ENCODE results near the gene UTP11. TPM values are rescaled to one million over a fixed set of nuclear protein-coding genes. Genes with fewer than 3 reads are reported as not detected.
A peak's percentile ranks its signal among the peaks of the same experiment; 100 is the strongest.

The UTP11 gene
- polyA plus RNA-seq, 1 donor from 2014 or later, result 144 TPM

DNA sequence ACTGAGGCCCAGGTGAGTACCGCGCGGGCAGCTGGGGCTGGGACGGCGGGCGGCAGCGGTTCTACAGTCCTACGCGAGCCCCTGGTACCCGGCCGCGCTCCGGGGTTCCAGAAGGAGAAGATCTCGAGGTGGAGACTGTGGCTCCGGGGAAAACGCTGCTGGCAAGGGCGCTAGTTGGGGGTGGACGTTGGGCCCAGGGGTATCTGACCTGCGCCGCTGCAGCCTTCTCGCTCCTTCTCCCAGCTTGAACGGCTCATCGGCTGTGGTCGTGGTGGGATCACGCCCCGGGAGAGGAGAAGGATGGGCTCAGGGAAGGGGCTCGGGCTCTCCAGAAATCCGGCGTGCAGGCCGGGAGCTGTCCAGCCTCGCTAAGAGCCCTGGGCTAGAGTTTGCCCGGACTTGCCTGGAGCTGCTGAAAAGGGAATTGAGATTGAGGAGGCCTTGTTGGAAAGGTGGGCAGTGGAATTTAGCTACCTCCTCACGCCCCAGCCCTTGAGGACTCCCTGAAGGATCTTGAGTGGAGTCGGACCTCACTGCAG, 35.1 kb downstream of the UTP11 start:
- Histone ChIP-seq H3K4me3 (ENCODE audit: low read length) (peak overlapping the region; percentile 88), H3K9ac (ENCODE audit: low read length) (peak overlapping the region; percentile 71), H3F3A (ENCODE audit: insufficient read depth, low read length, poor library complexity, severe bottlenecking) (no peaks in the 10 kb centered on the region), H3K27ac (ENCODE audit: low read length) (peak overlapping the region; percentile 53), H3K9me2 (ENCODE audit: insufficient read depth, low read length) (no peaks in the 10 kb centered on the region), H3K27me3 (ENCODE audit: insufficient read depth, low read depth, low read length) (peaks cover 31% of the 10 kb centered on the region), H2AFZ (ENCODE audit: low read depth, low read length) (no peak overlapping the region), H3K79me2 (replicated peaks; ENCODE audit: insufficient read depth, low read length) (peaks cover 28% of the 10 kb centered on the region), H3K9me3 (ENCODE audit: low read length) (no peaks in the 10 kb centered on the region), H3K36me3 (ENCODE audit: insufficient read depth, low read length) (no peaks in the 10 kb centered on the region), H3K4me2 (ENCODE audit: low read length) (peak overlapping the region; percentile 32), H4K20me1 (ENCODE audit: insufficient read depth) (peaks cover 20% of the 10 kb centered on the region)
- TF ChIP-seq RAD21 (conservative IDR thresholded peaks at IDR 0.05) (no peak), POLR2AphosphoS5 (IDR thresholded peaks at IDR 0.05) (no peak), TAF1 (IDR thresholded peaks at IDR 0.05; ENCODE audit: low read depth) (peak; percentile 4), SMC3 (conservative IDR thresholded peaks at IDR 0.05; ENCODE audit: poor library complexity) (no peak), EP300 (conservative IDR thresholded peaks at IDR 0.05; ENCODE audit: poor library complexity, severe bottlenecking) (no peak), MXI1 (conservative IDR thresholded peaks at IDR 0.05; ENCODE audit: poor library complexity, severe bottlenecking) (no peak), EZH2 (IDR thresholded peaks at IDR 0.05; ENCODE audit: borderline replicate concordance, insufficient read depth, low read length, poor library complexity, severe bottlenecking) (no peak)
- TF ChIP-seq, protein P1, sequence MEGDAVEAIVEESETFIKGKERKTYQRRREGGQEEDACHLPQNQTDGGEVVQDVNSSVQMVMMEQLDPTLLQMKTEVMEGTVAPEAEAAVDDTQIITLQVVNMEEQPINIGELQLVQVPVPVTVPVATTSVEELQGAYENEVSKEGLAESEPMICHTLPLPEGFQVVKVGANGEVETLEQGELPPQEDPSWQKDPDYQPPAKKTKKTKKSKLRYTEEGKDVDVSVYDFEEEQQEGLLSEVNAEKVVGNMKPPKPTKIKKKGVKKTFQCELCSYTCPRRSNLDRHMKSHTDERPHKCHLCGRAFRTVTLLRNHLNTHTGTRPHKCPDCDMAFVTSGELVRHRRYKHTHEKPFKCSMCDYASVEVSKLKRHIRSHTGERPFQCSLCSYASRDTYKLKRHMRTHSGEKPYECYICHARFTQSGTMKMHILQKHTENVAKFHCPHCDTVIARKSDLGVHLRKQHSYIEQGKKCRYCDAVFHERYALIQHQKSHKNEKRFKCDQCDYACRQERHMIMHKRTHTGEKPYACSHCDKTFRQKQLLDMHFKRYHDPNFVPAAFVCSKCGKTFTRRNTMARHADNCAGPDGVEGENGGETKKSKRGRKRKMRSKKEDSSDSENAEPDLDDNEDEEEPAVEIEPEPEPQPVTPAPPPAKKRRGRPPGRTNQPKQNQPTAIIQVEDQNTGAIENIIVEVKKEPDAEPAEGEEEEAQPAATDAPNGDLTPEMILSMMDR (IDR thresholded peaks at IDR 0.05; ENCODE audit: poor library complexity, severe bottlenecking), result no peak

DNA sequence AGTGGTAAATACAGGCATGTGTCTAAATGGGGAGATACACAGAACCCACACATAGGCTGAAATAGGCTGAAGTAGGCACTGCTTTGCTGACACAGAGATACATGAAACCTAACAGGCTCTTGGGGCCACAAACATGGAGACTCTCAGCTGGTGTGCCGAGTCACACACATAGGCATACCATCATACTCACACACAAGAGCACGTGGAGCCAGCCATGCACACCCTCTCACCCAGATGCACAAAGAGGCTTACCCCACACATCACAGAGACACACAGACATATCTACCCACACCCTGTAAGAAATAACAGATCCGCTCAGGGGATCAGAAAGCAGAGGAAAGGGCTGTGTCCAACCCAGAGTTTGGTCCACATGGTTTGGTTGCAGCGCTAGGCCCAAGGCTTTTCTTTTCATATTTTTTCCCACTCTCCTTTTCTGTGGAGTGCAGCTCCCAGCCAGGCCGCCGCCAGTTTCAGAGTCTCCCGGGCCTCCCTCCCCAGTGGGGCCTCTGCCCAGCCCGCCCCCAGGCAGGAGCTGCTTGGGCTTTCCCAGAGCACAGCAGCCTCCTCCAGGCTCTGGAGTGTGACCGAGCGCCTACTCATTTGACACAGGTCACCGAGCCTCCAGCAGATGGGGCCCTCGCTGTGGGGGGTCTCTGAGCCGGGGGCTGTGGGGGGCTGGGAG, 38.0 kb downstream of the UTP11 start:
- H2AFZ ChIP-seq (ENCODE audit: low read depth, low read length), result no peak overlapping the region
- H3K4me3 ChIP-seq (ENCODE audit: low read length), result no peak overlapping the region
- peaks cover 3% of the 10 kb centered on the region for H3K27me3 ChIP-seq (ENCODE audit: insufficient read depth, low read depth, low read length)
- H3K36me3 ChIP-seq (ENCODE audit: insufficient read depth, low read length), result no peaks in the 10 kb centered on the region
- no peak overlapping the region for H3K4me2 ChIP-seq (ENCODE audit: low read length)
- TF ChIP-seq, protein P2, sequence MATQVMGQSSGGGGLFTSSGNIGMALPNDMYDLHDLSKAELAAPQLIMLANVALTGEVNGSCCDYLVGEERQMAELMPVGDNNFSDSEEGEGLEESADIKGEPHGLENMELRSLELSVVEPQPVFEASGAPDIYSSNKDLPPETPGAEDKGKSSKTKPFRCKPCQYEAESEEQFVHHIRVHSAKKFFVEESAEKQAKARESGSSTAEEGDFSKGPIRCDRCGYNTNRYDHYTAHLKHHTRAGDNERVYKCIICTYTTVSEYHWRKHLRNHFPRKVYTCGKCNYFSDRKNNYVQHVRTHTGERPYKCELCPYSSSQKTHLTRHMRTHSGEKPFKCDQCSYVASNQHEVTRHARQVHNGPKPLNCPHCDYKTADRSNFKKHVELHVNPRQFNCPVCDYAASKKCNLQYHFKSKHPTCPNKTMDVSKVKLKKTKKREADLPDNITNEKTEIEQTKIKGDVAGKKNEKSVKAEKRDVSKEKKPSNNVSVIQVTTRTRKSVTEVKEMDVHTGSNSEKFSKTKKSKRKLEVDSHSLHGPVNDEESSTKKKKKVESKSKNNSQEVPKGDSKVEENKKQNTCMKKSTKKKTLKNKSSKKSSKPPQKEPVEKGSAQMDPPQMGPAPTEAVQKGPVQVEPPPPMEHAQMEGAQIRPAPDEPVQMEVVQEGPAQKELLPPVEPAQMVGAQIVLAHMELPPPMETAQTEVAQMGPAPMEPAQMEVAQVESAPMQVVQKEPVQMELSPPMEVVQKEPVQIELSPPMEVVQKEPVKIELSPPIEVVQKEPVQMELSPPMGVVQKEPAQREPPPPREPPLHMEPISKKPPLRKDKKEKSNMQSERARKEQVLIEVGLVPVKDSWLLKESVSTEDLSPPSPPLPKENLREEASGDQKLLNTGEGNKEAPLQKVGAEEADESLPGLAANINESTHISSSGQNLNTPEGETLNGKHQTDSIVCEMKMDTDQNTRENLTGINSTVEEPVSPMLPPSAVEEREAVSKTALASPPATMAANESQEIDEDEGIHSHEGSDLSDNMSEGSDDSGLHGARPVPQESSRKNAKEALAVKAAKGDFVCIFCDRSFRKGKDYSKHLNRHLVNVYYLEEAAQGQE (IDR thresholded peaks at IDR 0.05; ENCODE audit: borderline replicate concordance), result no peak
- TF ChIP-seq RAD21 (conservative IDR thresholded peaks at IDR 0.05) (no peak), MXI1 (conservative IDR thresholded peaks at IDR 0.05; ENCODE audit: poor library complexity, severe bottlenecking) (no peak), POLR2AphosphoS5 (IDR thresholded peaks at IDR 0.05) (no peak), EZH2 (IDR thresholded peaks at IDR 0.05; ENCODE audit: borderline replicate concordance, insufficient read depth, low read length, poor library complexity, severe bottlenecking) (no peak), EP300 (conservative IDR thresholded peaks at IDR 0.05; ENCODE audit: poor library complexity, severe bottlenecking) (no peak), SMC3 (conservative IDR thresholded peaks at IDR 0.05; ENCODE audit: poor library complexity) (no peak), TAF1 (IDR thresholded peaks at IDR 0.05; ENCODE audit: low read depth) (no peak)
- TF ChIP-seq, protein P1 (IDR thresholded peaks at IDR 0.05; ENCODE audit: poor library complexity, severe bottlenecking), result no peak
- H3F3A ChIP-seq (ENCODE audit: insufficient read depth, low read length, poor library complexity, severe bottlenecking), result no peaks in the 10 kb centered on the region
- no peaks in the 10 kb centered on the region for H3K9me3 ChIP-seq (ENCODE audit: low read length)
- H3K9ac ChIP-seq (ENCODE audit: low read length), result no peak overlapping the region
- H4K20me1 ChIP-seq (ENCODE audit: insufficient read depth), result peaks cover 1% of the 10 kb centered on the region
- no peaks in the 10 kb centered on the region for H3K9me2 ChIP-seq (ENCODE audit: insufficient read depth, low read length)
- peaks cover 6% of the 10 kb centered on the region for H3K79me2 ChIP-seq (replicated peaks; ENCODE audit: insufficient read depth, low read length)
- no peak overlapping the region for H3K27ac ChIP-seq (ENCODE audit: low read length)
